T1000 (cell line): ENCODE results near the gene PPL.
"Not testable (repeated sequence)": the region's sequence is repeated elsewhere in the genome, so short reads cannot be mapped to it uniquely, and the experiment has no call there.

Source experiments
- DNase-seq: peaks from one replicate; lab custom pipeline; 2025; ENCODE audit warnings: mixed read lengths; lab: John Stamatoyannopoulos, UW

The PPL gene

GRCh38 chr16:4936991-4937781 is at the start of gene PPL:
Gene PPL, minus strand, starts transcription at chr16:4937148. Its CDS starts 103 bp downstream, at chr16:4937045.
- DNase-seq, result no peak

- no peak for DNase-seq
These were observed 47.4 kb upstream of the PPL start for GRCh38 chr16:4984174-4984990.

GRCh38 chr16:4982056-4982867 is 45.3 kb upstream of the PPL start:
- no peak for DNase-seq

GRCh38 chr16:4981473-4981872 is 44.5 kb upstream of the PPL start:
- DNase-seq, result no peak

- no peak for DNase-seq
These were observed 43.7 kb upstream of the PPL start for GRCh38 chr16:4980691-4981090.

GRCh38 chr16:4979736-4980660 is 43.0 kb upstream of the PPL start:
- DNase-seq, result no peak

- no peak for DNase-seq
These were observed 42.2 kb upstream of the PPL start for GRCh38 chr16:4979164-4979563.

- DNase-seq, result no peak
These were observed 39.7 kb upstream of the PPL start for GRCh38 chr16:4976611-4977145.

GRCh38 chr16:4976079-4976478 is 39.1 kb upstream of the PPL start:
- no peak for DNase-seq

GRCh38 chr16:4972938-4973587 is 36.1 kb upstream of the PPL start:
- DNase-seq, result no peak

GRCh38 chr16:4970010-4970409 is 33.1 kb upstream of the PPL start:
- no peak for DNase-seq

- no peak for DNase-seq
These were observed 32.0 kb upstream of the PPL start for GRCh38 chr16:4968879-4969483.

- DNase-seq, result not testable (repeated sequence)
These were observed 31.3 kb upstream of the PPL start for GRCh38 chr16:4968278-4968677.

GRCh38 chr16:4966736-4967453 is 29.9 kb upstream of the PPL start:
- no peak for DNase-seq

- not testable (repeated sequence) for DNase-seq
These were observed 26.6 kb upstream of the PPL start for GRCh38 chr16:4963527-4963926.

- no peak for DNase-seq
These were observed 25.8 kb upstream of the PPL start for GRCh38 chr16:4962716-4963115.

GRCh38 chr16:4960579-4960978 is 23.6 kb upstream of the PPL start:
- no peak for DNase-seq

GRCh38 chr16:4958510-4959438 is 21.8 kb upstream of the PPL start:
- no peak for DNase-seq
